K562 (cell line): ENCODE results near the gene SLC5A2. TPM values are rescaled to one million over a fixed set of nuclear protein-coding genes. Genes with fewer than 3 reads are reported as not detected.

Experiments
- ATAC-seq: fragments of 200-7000 bp; cut with Tn5 transposase; 3 replicates; pipeline ENCODE4 v1.9.1; 2020; ENCODE audit warnings: moderate library complexity
- BruUV-seq: library from RNA; stranded (reverse); fragments of 400-500 nt; replicated peaks from 2 replicates; lab custom pipeline; 2021; lab: Mats Ljungman, UMichigan
- CTCF ChIA-PET: fragments of 300-600 bp; formaldehyde crosslinking; extraction: SDS; loops from one replicate; lab custom pipeline; 2021; ENCODE audit warnings: low intra/inter-chr PET ratio; lab: Yijun Ruan, JAX
- POLR2A ChIA-PET: fragments of 300-600, 350-650 bp; sonication (Branson Sonifier 250); formaldehyde crosslinking; extraction: SDS; loops from one replicate; lab custom pipeline; 2021; ENCODE audit warnings: antibody characterized with exemption, inconsistent platforms; lab: Yijun Ruan, JAX
- DNase-seq, 4 experiments: peaks; one replicate each; pipeline versions ENCODE4 v3.0.0 to v3.0.0-alpha.2; 2011 to 2018; ENCODE audit warnings: low spot score in 3 of 4, mixed read lengths in 3 of 4; ENCODE audit errors: extremely low read depth in 1 of 4
- FAIRE-seq: peaks from 2 replicates; lab custom pipeline; 2011; peaks lifted over from hg19 to GRCh38; lab: Jason Lieb, UNC
- H2AFZ ChIP-seq: 2 replicates; pipeline ENCODE4 v1.6.0; 2011; ENCODE audit warnings: low read depth, low read length, control low read depth, inconsistent platforms
- H3K27ac ChIP-seq: fragments of 200-600 bp; 3 replicates; pipeline ENCODE4 v1.8.0; 2011; ENCODE audit warnings: low read depth, mild to moderate bottlenecking, control low read depth, inconsistent platforms, low read length, moderate library complexity, mixed read lengths; ENCODE audit errors: extremely low read depth
- H3K27me3 ChIP-seq, 2 experiments: fragments of 300-600 bp in 1 of 2; 2 replicates in 1 of 2; 3 replicates in 1 of 2; pipeline versions ENCODE4 v1.6.0 to v1.8.0; 2011; ENCODE audit warnings: inconsistent platforms in 2 of 2, low read length in 2 of 2, mild to moderate bottlenecking in 1 of 2, mixed read lengths in 1 of 2, moderate library complexity in 1 of 2; ENCODE audit not compliant: control insufficient read depth in 2 of 2, insufficient read depth in 2 of 2
- H3K36me3 ChIP-seq: fragments of 300-600 bp; 3 replicates; pipeline ENCODE4 v1.8.0; 2011; ENCODE audit warnings: mild to moderate bottlenecking, low read length, inconsistent platforms; ENCODE audit not compliant: control insufficient read depth, insufficient read depth
- H3K4me1 ChIP-seq, 2 experiments: fragments of 200-600 bp in 1 of 2; replicated peaks in 1 of 2; 2 replicates in 1 of 2; 3 replicates in 1 of 2; pipeline versions ENCODE4 v1.5.1 to v1.8.0; 2011; ENCODE audit warnings: inconsistent platforms in 2 of 2, low read length in 2 of 2, mild to moderate bottlenecking in 1 of 2, mixed read lengths in 1 of 2, moderate library complexity in 1 of 2; ENCODE audit not compliant: control insufficient read depth in 2 of 2, insufficient read depth in 2 of 2
- H3K4me2 ChIP-seq: 2 replicates; pipeline ENCODE4 v1.6.1; 2011; ENCODE audit warnings: low read length, control low read depth, inconsistent platforms, mixed read lengths; ENCODE audit not compliant: insufficient read depth
- H3K4me3 ChIP-seq: fragments of 200-600 bp; sonication (generic), shearing (Covaris generic); 2 replicates; pipeline ENCODE4 v1.5.1; 2016; ENCODE audit warnings: control low read depth, inconsistent platforms
- H3K79me2 ChIP-seq: fragments of 200-600 bp; 3 replicates; pipeline ENCODE4 v1.8.0; 2011; ENCODE audit warnings: low read length, inconsistent platforms; ENCODE audit not compliant: control insufficient read depth, insufficient read depth
- H3K9ac ChIP-seq, 2 experiments: 2 replicates each; pipeline versions ENCODE4 v1.6.0 to v1.6.1; 2011; ENCODE audit warnings: low read depth in 2 of 2, low read length in 2 of 2, control low read depth in 1 of 2, inconsistent platforms in 1 of 2, mild to moderate bottlenecking in 1 of 2, mixed read lengths in 1 of 2; ENCODE audit not compliant: insufficient read depth in 1 of 2
- H3K9me1 ChIP-seq: one replicate; pipeline ENCODE4 v1.6.0; 2011; ENCODE audit warnings: inconsistent platforms, mild to moderate bottlenecking, low read length, moderate library complexity; ENCODE audit not compliant: control insufficient read depth, insufficient read depth
- H3K9me3 ChIP-seq: replicated peaks from 2 replicates; pipeline ENCODE4 v1.5.1; 2011; ENCODE audit warnings: low read depth, low read length, inconsistent platforms; ENCODE audit not compliant: control insufficient read depth, insufficient read depth
- H4K20me1 ChIP-seq: replicated peaks from 2 replicates; pipeline ENCODE4 v1.6.1; 2011; ENCODE audit warnings: low read length, inconsistent platforms, mixed read lengths; ENCODE audit not compliant: control insufficient read depth, insufficient read depth
- ARID1B ChIP-seq: fragments of 450-650 bp; IDR thresholded peaks from 2 replicates; pipeline ENCODE4 v1.6.1; 2016; ENCODE audit warnings: antibody characterized with exemption, mild to moderate bottlenecking, inconsistent platforms
- BCOR ChIP-seq: fragments of 450-650 bp; IDR thresholded peaks from 2 replicates; pipeline ENCODE4 v1.6.1; 2016
- C11orf30 ChIP-seq: fragments of 450-650 bp; IDR thresholded peaks from 2 replicates; pipeline ENCODE4 v1.6.1; 2016; ENCODE audit warnings: low read depth, mild to moderate bottlenecking
- CBFA2T2 ChIP-seq: fragments of 450-650 bp; conservative IDR thresholded peaks from 2 replicates; pipeline ENCODE4 v1.6.1; 2017; ENCODE audit warnings: mild to moderate bottlenecking
- CCNT2 ChIP-seq: IDR thresholded peaks from 2 replicates; pipeline ENCODE4 v1.6.1; 2011; ENCODE audit warnings: borderline replicate concordance, low read depth, mild to moderate bottlenecking, moderate library complexity, mixed read lengths, low read length; ENCODE audit not compliant: insufficient read length; ENCODE audit errors: extremely low read depth
- EWSR1 ChIP-seq: fragments of 450-650 bp; IDR thresholded peaks from 2 replicates; pipeline ENCODE4 v1.6.1; 2018; ENCODE audit warnings: borderline replicate concordance, mild to moderate bottlenecking, low read depth, moderate library complexity; ENCODE audit not compliant: partially characterized antibody
- HEY1 ChIP-seq: fragments of 250-450 bp; sonication (Bioruptor Pico); IDR thresholded peaks from 2 replicates; pipeline ENCODE4 v1.5.0; 2020; ENCODE audit warnings: mild to moderate bottlenecking, moderate library complexity, borderline replicate concordance
- KAT2B ChIP-seq: IDR thresholded peaks from one replicate; pipeline ENCODE4 v1.6.1; 2012; ENCODE audit warnings: low read depth, mild to moderate bottlenecking, control low read depth, inconsistent platforms, low read length, moderate library complexity
- MAFF ChIP-seq: IDR thresholded peaks from 2 replicates; pipeline ENCODE4 v1.6.1; 2012; ENCODE audit warnings: low read length, improper control_type of control experiment
- MAFG ChIP-seq: fragments of 450-650 bp; conservative IDR thresholded peaks from 2 replicates; pipeline ENCODE4 v1.6.1; 2016; ENCODE audit warnings: missing genetic modification characterization, missing compliant biosample characterization
- MTA2 ChIP-seq: fragments of 450-650 bp; IDR thresholded peaks from 2 replicates; pipeline ENCODE4 v1.6.1; 2016; ENCODE audit warnings: low read depth
- NRF1 ChIP-seq, 2 experiments: fragments of 450-650 bp; IDR thresholded peaks in 1 of 2; conservative IDR thresholded peaks in 1 of 2; 2 replicates each; pipeline ENCODE4 v1.6.1; 2014; ENCODE audit warnings: mild to moderate bottlenecking in 2 of 2
- RBM25 ChIP-seq: fragments of 200-400 bp; formaldehyde crosslinking; IDR thresholded peaks from 2 replicates; pipeline ENCODE4 v1.6.1; 2018; ENCODE audit warnings: low read length, low read depth, moderate library complexity; ENCODE audit not compliant: severe bottlenecking
- SMARCA4 ChIP-seq: fragments of 450-650 bp; IDR thresholded peaks from 2 replicates; pipeline ENCODE4 v1.6.1; 2016
- SMARCE1 ChIP-seq: fragments of 450-650 bp; IDR thresholded peaks from 2 replicates; pipeline ENCODE4 v1.7.1; 2016; ENCODE audit warnings: mild to moderate bottlenecking
- TBL1XR1 ChIP-seq, 2 experiments: IDR thresholded peaks; 2 replicates each; pipeline ENCODE4 v1.6.1; 2012; ENCODE audit warnings: improper control_type of control experiment in 2 of 2, low read length in 2 of 2, mild to moderate bottlenecking in 1 of 2
- TCF3 ChIP-seq: sonication (generic); formaldehyde crosslinking; IDR thresholded peaks from 2 replicates; pipeline ENCODE4 v1.4.0; 2020; ENCODE audit warnings: mild to moderate bottlenecking, missing genetic modification reagents
- ZNF121 ChIP-seq: sonication (generic); formaldehyde crosslinking; conservative IDR thresholded peaks from 2 replicates; pipeline ENCODE4 v1.8.0; 2022; ENCODE audit warnings: missing genetic modification reagents
- ZNF384 ChIP-seq: IDR thresholded peaks from 2 replicates; pipeline ENCODE4 v1.6.1; 2012; ENCODE audit warnings: low read depth, low read length, improper control_type of control experiment
- WGBS: fragments of 100-300 bp; shearing (Covaris generic); methylation state at CpG from one replicate; pipeline ENCODE4 v1.1.6; 2016; ENCODE audit warnings: low coverage, mixed read lengths; ENCODE audit not compliant: insufficient coverage; ENCODE audit errors: missing lambda C conversion rate; 5-methylcytosine and 5-hydroxymethylcytosine counted together
- in situ Hi-C: fragments of 300-500 bp; cut with MboI; formaldehyde crosslinking; loops from 4 replicates; pipeline ENCODE4 v1.15.0; 2018; ENCODE audit warnings: inconsistent platforms, mixed read lengths
- intact Hi-C: fragments of 100-400 bp; cut with micrococcal nuclease; formaldehyde crosslinking; loops from 2 replicates; pipeline ENCODE4 v1.14.2; 2022
- polyA plus RNA-seq, 8 experiments: library from polyadenylated mRNA; depleted of rRNA in 4 of 8; stranded (reverse) in 5 of 8; unstranded in 3 of 8; fragments of >200 nt; fragmentation: Nextera tagmentation in 2 of 8; fragmentation: Illumina TruSeq in 1 of 8; extraction: Ambion mirVana in 2 of 8; extraction: Trizol in 1 of 8; gene quantifications; 2 replicates each; pipeline versions ENCODE4 v1.2.1 to v1.2.3, GENCODE V29; 2011 to 2014; ENCODE audit warnings: inconsistent platforms in 1 of 8, missing spikeins in 1 of 8
- total RNA-seq, 7 experiments: library from RNA; depleted of rRNA in 6 of 7; stranded (reverse); fragments of >200 nt in 6 of 7; fragmentation: Illumina TruSeq in 2 of 7; extraction: Trizol in 2 of 7; gene quantifications; 2 replicates each; pipeline versions ENCODE4 v1.2.1 to v1.2.3, GENCODE V29; 2011 to 2021; ENCODE audit warnings: low replicate concordance in 1 of 7

SLC5A2 gene
- total and polyA plus RNA-seq, 9 of the 15 experiments (the other 6 are each of a cell fraction or from before 2014, with no cell fraction given) = 0.07 to 2.7 (median 2.2) TPM; not detected in 6

DNA sequence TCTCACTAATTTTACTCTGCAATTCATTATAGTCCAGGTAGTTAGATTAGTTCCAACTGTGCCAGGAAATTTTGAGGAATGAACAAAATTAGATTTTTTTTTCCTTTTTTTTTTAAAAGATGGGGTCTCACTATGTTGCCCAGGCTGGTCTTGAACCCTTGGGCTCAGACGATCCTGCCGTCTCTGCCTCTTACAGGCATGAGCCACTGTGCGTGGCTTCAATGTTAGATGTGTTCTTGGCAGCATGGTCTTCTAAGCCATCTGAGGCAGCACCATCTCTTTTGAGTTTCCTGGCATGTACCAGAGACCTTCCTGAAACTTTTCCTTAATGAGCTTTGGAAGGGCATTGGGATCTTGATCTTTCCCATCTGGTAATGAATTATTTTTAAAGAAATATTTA is 42.2 kb downstream of the SLC5A2 start:
- H3K4me3 ChIP-seq = no peak overlapping the region
- no peaks in the 10 kb centered on the region for H3K36me3 ChIP-seq
- no peaks in the 10 kb centered on the region for H4K20me1 ChIP-seq
- H3K4me2 ChIP-seq = no peak overlapping the region
- ChIA-PET CTCF (no interaction called here), POLR2A (interaction anchor here (1.0 kb wide), 1 partner anchor 17 kb away, joined by 3 read pairs; the partner anchor contains the start of gene RUSF1)
- intact Hi-C loops (no loop called here), in situ Hi-C loops (no loop called here)
- no peak for FAIRE-seq
- 0 out of 2 replicates have a peak, but pooled peaks cover 1% of the 10 kb centered on the region for H3K9me3 ChIP-seq
- no peak for ATAC-seq
- H3K27ac ChIP-seq = no peak overlapping the region
- no peaks in the 10 kb centered on the region for H3K27me3 ChIP-seq
- H3K79me2 ChIP-seq = no peaks in the 10 kb centered on the region
- no peak overlapping the region for H3K9ac ChIP-seq
- BruUV-seq = no TSS peak
- no peaks in the 10 kb centered on the region for H3K9me1 ChIP-seq
- 100% methylated on average over 2 of the region's 3 CpGs for WGBS
- H2AFZ ChIP-seq = peak overlapping the region; percentile 95; the same call in 1 of the 2 replicates
- peaks cover 28 to 40% of the 10 kb centered on the region in 2 experiments; a peak in 4 of 5 replicates for H3K4me1 ChIP-seq
- TF ChIP-seq NRF1 (conservative IDR thresholded peaks at IDR 0.05 in 1 of 2, IDR thresholded peaks at IDR 0.05 in 1 of 2) (no peak), BCOR (peak; percentile 38; the same call in 1 of the 2 replicates), RBM25 (peak; percentile 38), ZNF121 (CRISPR knock-in tag) (peak; percentile 93)
- DNase-seq = no peak

DNA sequence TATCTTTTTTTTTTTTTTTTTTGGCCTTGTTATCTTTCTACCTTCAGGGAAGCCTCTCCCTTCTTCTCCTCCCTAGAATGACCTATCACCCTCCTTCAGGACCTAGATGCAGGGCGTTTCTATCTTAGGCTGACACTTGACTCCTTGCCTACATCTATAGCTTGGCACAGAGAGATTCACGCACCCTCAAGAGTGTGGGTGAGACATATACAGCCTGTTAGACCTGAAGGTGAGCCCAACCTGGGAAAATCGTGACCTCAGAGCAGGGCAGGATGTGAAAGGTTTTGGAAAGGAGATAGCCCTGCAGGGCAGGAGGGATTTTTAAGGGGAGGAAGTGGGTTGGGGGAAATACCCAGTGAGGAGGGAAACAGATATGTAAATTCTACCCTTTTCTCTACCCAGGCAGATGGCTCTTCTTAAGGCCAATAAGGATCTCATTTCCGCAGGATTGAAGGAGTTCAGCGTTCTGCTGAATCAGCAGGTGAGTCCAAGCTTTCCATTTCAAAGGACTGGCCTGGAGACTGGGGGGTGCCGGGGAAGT is 44.9 kb downstream of the SLC5A2 start, which contains the start of gene AHSP:
AHSP (plus strand) TSS at position 167 of the 541 bp plus-strand sequence; CDS start at position 407, 240 bp downstream.
- Histone ChIP-seq H2AFZ (peak within 1 kb of the TSS; percentile 79), H3K4me3 (no peak within 1 kb of the TSS; the same call in 1 of the 2 replicates), H3K79me2 (no peaks in the 10 kb centered on the region), H3K4me1 (peaks cover 28 to 32% of the 10 kb centered on the region in 2 experiments; a peak in 4 of 5 replicates), H4K20me1 (no peaks in the 10 kb centered on the region), H3K36me3 (no peaks in the 10 kb centered on the region), H3K27ac (peak within 1 kb of the TSS; percentile 44; the same call in 2 of the 3 replicates), H3K9ac (peak within 1 kb of the TSS; percentile 35 to 41; a peak in 3 of 4 replicates), H3K9me3 (0 out of 2 replicates have a peak, but pooled peaks cover 1% of the 10 kb centered on the region), H3K4me2 (peak within 1 kb of the TSS; percentile 74), H3K9me1 (no peaks in the 10 kb centered on the region), H3K27me3 (no peaks in the 10 kb centered on the region)
- ATAC-seq (peak; percentile 64), FAIRE-seq (peak; percentile 84), DNase-seq (peak; percentile 39 to 78 (median 56))
- ChIA-PET POLR2A (interaction anchor here (0.7 to 2.2 kb wide), 3 partner anchors 12 to 32 kb away, joined by 3 to 9 read pairs (median 3); partner anchors contain the start of gene RUSF1), CTCF (no interaction called here)
- intact Hi-C loops = no loop called here
- WGBS = 29% methylated on average over 6 of the region's 6 CpGs
- no TSS peak for BruUV-seq
- in situ Hi-C loops = no loop called here
- TF ChIP-seq ZNF384 (peak; percentile 90), CCNT2 (no peak), SMARCE1 (peak; percentile 24; the same call in 1 of the 2 replicates), CBFA2T2 (peak; percentile 70), HEY1 (no peak), TCF3 (CRISPR knock-in tag) (peak; percentile 72), SMARCA4 (peak; percentile 71), C11orf30 (peak; percentile 93), MTA2 (peak; percentile 41; the same call in 1 of the 2 replicates), TBL1XR1 (IDR thresholded peaks at IDR 0.05; ENCODE audit: low read length in 2 of 2) (peak; percentile 17 to 66; a peak in 1 of 4 replicates), MAFG (tag) (peak; percentile 86), EWSR1 (no peak), MAFF (peak; percentile 77), KAT2B (no peak), ARID1B (peak; percentile 70)
